ENCODE results near the gene RHOF.
A peak's percentile ranks its signal among the peaks of the same experiment; 100 is the strongest.

RHOF gene

DNA sequence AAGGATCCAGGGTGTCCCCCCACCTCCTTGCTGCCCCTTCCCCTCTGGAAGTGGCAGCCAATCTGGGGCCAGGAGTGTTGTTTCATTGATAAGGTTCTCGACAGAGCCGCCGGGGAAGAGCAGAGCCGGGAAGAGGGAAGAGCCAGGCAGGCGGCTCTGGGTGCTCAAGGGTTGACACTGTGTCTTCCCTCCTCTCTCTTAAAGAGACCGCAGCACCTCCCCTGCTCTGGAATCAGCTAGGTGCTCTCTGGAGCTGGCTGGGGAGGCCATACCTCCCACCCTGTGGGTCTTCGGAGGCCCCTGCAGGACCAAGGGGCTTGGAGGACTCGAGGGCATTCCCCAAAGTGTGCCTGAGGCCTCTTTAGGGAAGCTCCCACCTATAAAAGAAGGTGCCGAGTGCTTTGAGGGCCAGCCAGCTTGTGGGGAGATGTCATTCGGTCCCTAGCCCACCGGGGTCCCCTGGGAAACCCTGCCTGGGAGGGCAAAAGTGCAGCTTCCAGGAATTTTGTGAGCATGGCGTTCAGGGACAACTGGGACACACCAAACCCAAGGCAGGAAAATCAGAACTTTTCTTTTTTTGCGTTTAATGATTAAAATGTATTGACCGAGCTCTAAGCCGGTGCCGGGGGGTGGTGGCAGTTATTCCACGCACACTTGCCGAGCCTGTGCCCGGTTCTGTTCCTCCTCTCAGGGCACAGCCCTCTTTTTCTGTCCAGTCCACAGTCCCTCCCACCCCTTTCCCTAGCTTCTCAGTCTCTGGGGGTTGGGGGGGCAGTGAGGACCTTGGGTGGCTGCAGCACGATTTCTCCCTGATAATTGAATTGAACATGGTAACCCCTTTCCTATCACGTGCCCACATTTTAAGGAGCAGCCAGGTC is 13.3 kb upstream of the RHOF start:
- H3K79me2 ChIP-seq (ENCODE audit: insufficient read depth, low read depth) = peaks cover 47% of the 10 kb centered on the region
- peak overlapping the region; percentile 51; the same call in 1 of the 2 replicates for H3K4me2 ChIP-seq
- no peak overlapping the region for H3K27ac ChIP-seq
- H4K20me1 ChIP-seq (ENCODE audit: insufficient read depth) = no peaks in the 10 kb centered on the region
- no peaks in the 10 kb centered on the region for H3K27me3 ChIP-seq (ENCODE audit: insufficient read depth, low read depth)
- no peak overlapping the region for H3K4me3 ChIP-seq (IDR thresholded peaks at IDR 0.05; ENCODE audit: insufficient read depth, low read depth, low read length)
- H3K36me3 ChIP-seq (ENCODE audit: insufficient read depth) = no peaks in the 10 kb centered on the region
- peaks cover 14% of the 10 kb centered on the region for H3K4me1 ChIP-seq (ENCODE audit: low read depth, poor library complexity, severe bottlenecking)
- H3K9ac ChIP-seq = no peak overlapping the region
- no peak overlapping the region for H2AFZ ChIP-seq (ENCODE audit: low read depth)
- TF ChIP-seq, protein P1, sequence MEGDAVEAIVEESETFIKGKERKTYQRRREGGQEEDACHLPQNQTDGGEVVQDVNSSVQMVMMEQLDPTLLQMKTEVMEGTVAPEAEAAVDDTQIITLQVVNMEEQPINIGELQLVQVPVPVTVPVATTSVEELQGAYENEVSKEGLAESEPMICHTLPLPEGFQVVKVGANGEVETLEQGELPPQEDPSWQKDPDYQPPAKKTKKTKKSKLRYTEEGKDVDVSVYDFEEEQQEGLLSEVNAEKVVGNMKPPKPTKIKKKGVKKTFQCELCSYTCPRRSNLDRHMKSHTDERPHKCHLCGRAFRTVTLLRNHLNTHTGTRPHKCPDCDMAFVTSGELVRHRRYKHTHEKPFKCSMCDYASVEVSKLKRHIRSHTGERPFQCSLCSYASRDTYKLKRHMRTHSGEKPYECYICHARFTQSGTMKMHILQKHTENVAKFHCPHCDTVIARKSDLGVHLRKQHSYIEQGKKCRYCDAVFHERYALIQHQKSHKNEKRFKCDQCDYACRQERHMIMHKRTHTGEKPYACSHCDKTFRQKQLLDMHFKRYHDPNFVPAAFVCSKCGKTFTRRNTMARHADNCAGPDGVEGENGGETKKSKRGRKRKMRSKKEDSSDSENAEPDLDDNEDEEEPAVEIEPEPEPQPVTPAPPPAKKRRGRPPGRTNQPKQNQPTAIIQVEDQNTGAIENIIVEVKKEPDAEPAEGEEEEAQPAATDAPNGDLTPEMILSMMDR (conservative IDR thresholded peaks at IDR 0.05; ENCODE audit: low read depth, low read length) = no peak

DNA sequence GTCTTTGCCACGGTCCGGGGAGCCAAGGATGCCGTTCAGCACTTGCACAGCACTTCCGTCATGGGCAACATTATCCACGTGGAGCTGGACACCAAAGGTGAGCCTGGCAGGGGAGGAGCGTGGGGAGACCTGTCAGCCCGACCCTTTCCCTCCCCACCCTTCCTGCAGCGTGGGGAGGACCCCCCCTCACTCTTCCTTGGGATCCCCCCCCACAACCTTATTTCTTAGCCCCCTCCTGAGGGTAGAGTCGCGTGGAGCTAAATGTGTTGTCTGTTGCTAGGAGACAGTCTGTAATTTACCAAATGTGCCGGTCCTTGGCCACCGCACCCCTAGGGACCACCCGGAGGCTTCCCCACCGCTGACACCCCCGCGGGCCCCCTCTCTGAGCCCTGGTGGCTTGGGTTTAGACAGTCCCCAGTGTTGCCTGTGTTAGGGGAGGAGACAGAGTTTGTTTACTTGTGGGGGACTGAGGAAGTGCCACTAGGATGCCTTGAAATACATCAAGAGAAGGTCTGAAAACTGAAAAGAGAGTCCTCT is 12.6 kb upstream of the RHOF start:
- no peak overlapping the region for H3K4me3 ChIP-seq (IDR thresholded peaks at IDR 0.05; ENCODE audit: insufficient read depth, low read depth, low read length)
- H3K4me2 ChIP-seq = peak overlapping the region; percentile 51; the same call in 1 of the 2 replicates
- no peak overlapping the region; the same call in 1 of the 2 replicates for H3K27ac ChIP-seq
- H3K9ac ChIP-seq = peak overlapping the region; percentile 65; the same call in 1 of the 2 replicates
- H3K36me3 ChIP-seq (ENCODE audit: insufficient read depth) = no peaks in the 10 kb centered on the region
- no peaks in the 10 kb centered on the region for H3K27me3 ChIP-seq (ENCODE audit: insufficient read depth, low read depth)
- peaks cover 9% of the 10 kb centered on the region for H3K4me1 ChIP-seq (ENCODE audit: low read depth, poor library complexity, severe bottlenecking)
- no peaks in the 10 kb centered on the region for H4K20me1 ChIP-seq (ENCODE audit: insufficient read depth)
- H3K79me2 ChIP-seq (ENCODE audit: insufficient read depth, low read depth) = peaks cover 47% of the 10 kb centered on the region
- TF ChIP-seq, protein P1 (conservative IDR thresholded peaks at IDR 0.05; ENCODE audit: low read depth, low read length) = no peak
- no peak overlapping the region for H2AFZ ChIP-seq (ENCODE audit: low read depth)

GRCh38 chr12:121805171-121806008 is 11.9 kb upstream of the RHOF start:
- Histone ChIP-seq H3K79me2 (ENCODE audit: insufficient read depth, low read depth) (peaks cover 46% of the 10 kb centered on the region), H3K4me1 (ENCODE audit: low read depth, poor library complexity, severe bottlenecking) (peaks cover 9% of the 10 kb centered on the region), H3K27me3 (ENCODE audit: insufficient read depth, low read depth) (no peaks in the 10 kb centered on the region), H3K4me2 (peak overlapping the region; percentile 51), H3K27ac (peak overlapping the region; percentile 55; the same call in 1 of the 2 replicates), H4K20me1 (ENCODE audit: insufficient read depth) (no peaks in the 10 kb centered on the region), H3K4me3 (IDR thresholded peaks at IDR 0.05; ENCODE audit: insufficient read depth, low read depth, low read length) (no peak overlapping the region), H3K9ac (peak overlapping the region; percentile 65; the same call in 1 of the 2 replicates), H3K36me3 (ENCODE audit: insufficient read depth) (no peaks in the 10 kb centered on the region), H2AFZ (ENCODE audit: low read depth) (no peak overlapping the region)
- TF ChIP-seq, protein P1 (conservative IDR thresholded peaks at IDR 0.05; ENCODE audit: low read depth, low read length) = no peak

- no peak overlapping the region for H3K4me3 ChIP-seq (IDR thresholded peaks at IDR 0.05; ENCODE audit: insufficient read depth, low read depth, low read length)
- H3K4me2 ChIP-seq = peak overlapping the region; percentile 48; the same call in 1 of the 2 replicates
- H3K36me3 ChIP-seq (ENCODE audit: insufficient read depth) = no peaks in the 10 kb centered on the region
- H3K79me2 ChIP-seq (ENCODE audit: insufficient read depth, low read depth) = peaks cover 46% of the 10 kb centered on the region
- H3K27ac ChIP-seq = peak overlapping the region; percentile 55; the same call in 1 of the 2 replicates
- H2AFZ ChIP-seq (ENCODE audit: low read depth) = no peak overlapping the region
- no peaks in the 10 kb centered on the region for H4K20me1 ChIP-seq (ENCODE audit: insufficient read depth)
- peak overlapping the region; percentile 65; the same call in 1 of the 2 replicates for H3K9ac ChIP-seq
- H3K27me3 ChIP-seq (ENCODE audit: insufficient read depth, low read depth) = no peaks in the 10 kb centered on the region
- peaks cover 9% of the 10 kb centered on the region for H3K4me1 ChIP-seq (ENCODE audit: low read depth, poor library complexity, severe bottlenecking)
- TF ChIP-seq, protein P1 (conservative IDR thresholded peaks at IDR 0.05; ENCODE audit: low read depth, low read length) = no peak
Measured at GRCh38 chr12:121804417-121805111, 11.1 kb upstream of the RHOF start.

All from KMS-11 (cell line).